WI38 (cell line): Measurements from ENCODE around the gene STAM.

Experiments
- H3K4me3 ChIP-seq: 2 replicates; pipeline ENCODE4 v1.5.1; 2011; ENCODE audit warnings: low read depth, mild to moderate bottlenecking, control low read depth, low read length
- TF ChIP-seq, protein P1 (sequence below): IDR thresholded peaks from 2 replicates; pipeline ENCODE4 v1.5.1; 2012; ENCODE audit warnings: low read depth, mild to moderate bottlenecking, control low read depth, low read length

The STAM gene

DNA sequence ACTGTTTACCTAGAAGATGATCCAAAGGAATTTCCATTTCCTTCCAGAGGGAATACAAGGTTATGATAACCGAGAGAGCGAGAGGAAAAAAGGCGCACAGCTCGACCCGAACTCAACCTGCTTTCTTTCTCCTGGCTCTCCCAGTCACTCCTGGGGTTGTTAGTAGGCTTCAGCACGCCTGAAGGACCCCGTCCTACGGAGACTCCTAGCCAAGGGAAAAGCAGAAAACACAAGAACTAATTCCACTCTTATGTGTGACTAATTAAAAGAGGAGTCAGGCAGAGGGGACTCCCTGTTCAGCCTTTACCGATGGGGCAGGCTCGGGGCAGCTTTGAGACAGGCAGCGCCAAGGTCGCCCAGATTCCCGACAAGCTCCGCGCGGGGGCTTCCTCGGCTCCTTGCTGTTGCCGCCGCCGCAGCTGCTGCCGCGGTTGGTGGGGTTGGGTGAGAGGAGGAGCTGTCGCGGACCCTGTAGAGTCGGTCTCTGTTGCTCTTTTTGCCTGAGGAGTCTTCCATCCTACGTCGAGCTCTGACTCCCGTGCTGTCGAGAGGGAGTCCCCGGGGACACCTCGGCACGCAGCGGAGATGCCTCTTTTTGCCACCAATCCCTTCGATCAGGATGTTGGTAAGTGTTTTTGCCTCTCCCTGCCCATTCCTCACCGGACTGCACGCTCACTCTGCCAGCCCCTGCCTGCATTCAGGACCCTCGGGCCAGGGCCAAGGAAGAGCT lies at the start of gene STAM:
Gene STAM (plus strand): TSS at position 397 of the 730 bp plus-strand sequence. CDS start 189 bp downstream, at position 586.
- H3K4me3 ChIP-seq: peak within 1 kb of the TSS; percentile 87
- TF ChIP-seq, protein P1, sequence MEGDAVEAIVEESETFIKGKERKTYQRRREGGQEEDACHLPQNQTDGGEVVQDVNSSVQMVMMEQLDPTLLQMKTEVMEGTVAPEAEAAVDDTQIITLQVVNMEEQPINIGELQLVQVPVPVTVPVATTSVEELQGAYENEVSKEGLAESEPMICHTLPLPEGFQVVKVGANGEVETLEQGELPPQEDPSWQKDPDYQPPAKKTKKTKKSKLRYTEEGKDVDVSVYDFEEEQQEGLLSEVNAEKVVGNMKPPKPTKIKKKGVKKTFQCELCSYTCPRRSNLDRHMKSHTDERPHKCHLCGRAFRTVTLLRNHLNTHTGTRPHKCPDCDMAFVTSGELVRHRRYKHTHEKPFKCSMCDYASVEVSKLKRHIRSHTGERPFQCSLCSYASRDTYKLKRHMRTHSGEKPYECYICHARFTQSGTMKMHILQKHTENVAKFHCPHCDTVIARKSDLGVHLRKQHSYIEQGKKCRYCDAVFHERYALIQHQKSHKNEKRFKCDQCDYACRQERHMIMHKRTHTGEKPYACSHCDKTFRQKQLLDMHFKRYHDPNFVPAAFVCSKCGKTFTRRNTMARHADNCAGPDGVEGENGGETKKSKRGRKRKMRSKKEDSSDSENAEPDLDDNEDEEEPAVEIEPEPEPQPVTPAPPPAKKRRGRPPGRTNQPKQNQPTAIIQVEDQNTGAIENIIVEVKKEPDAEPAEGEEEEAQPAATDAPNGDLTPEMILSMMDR: no peak

DNA sequence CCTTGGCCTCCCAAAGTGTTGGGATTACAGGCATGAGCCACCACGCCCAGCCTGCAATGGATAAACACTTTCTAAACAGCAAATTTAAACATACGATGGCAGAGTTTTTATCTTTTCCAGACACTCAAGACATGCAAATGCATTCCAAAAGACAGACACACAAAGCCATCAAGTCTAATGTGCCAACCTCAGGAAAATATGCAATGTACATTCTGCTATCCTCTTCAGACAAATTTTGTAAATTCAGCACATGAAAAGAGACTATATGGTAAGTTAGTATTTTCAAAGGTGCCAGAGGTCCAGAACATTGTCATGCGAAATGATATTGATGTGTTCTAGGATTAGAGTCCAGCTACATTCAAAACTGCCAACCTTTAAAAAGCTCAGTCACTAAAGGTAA lies 46.6 kb upstream of the STAM start:
- TF ChIP-seq, protein P1: no peak
- no peak overlapping the region for H3K4me3 ChIP-seq

DNA sequence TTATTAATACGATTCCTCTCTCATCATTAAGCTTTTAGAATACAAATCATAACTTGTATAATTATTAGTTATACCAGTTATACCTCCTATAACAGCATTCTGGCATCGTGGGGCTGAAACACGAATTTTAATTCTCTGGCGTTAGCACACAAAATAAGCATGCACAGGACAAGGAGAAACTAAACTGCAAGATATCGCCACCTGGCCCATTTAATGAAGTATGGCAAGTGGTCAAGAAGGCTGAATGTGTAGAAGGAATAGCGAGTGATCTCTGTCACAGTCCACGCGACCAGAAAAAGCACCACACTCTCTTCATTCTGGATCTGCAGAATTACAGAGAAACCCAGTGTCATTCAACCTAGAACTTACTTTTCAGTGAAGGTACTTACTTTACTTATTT lies 44.9 kb upstream of the STAM start:
- TF ChIP-seq, protein P1: peak; percentile 29; the same call in 1 of the 2 replicates
- no peak overlapping the region for H3K4me3 ChIP-seq

DNA sequence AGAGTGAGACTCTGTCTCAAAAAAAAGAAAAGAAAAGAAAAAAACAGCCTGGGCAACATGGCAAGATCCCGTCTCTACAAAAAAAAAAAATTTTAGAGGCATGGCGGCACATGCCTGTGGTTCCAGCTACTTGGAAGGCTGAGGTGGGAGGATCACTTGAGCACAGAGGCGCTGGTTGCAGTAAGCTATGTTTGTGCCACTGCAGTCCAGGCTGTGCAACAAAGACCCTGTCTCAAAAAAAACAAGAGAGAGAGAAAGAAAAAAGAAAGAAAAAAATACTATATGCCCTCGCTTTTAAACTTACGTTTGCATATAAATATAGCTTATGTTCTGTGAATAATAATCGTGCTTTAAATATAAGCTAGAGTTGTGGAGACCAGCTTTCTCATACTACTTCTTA lies 38.0 kb upstream of the STAM start:
- no peak overlapping the region for H3K4me3 ChIP-seq
- TF ChIP-seq, protein P1: no peak

DNA sequence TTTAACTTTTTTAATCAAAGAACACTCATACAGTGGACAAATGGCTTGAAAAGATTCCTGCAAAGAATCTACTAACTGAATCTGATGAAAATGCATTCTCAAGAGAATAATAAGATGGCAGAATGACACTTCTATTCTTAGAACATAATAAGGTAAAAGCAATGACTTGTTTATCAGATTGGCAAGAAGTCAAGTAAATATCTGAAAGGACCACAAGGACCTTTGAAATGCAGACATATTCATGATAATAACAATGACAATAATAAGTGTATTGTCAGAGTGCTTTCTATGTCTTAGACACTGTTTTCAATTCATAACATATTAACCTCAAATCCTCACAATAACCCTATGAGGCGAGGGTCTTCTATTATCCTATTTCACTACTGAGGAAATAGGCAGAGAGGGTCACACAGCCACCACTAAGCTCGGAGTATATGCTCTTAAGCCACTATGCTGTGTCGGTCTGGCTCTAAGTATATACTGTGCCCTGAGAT lies 37.4 kb upstream of the STAM start:
- TF ChIP-seq, protein P1: no peak
- H3K4me3 ChIP-seq: no peak overlapping the region

DNA sequence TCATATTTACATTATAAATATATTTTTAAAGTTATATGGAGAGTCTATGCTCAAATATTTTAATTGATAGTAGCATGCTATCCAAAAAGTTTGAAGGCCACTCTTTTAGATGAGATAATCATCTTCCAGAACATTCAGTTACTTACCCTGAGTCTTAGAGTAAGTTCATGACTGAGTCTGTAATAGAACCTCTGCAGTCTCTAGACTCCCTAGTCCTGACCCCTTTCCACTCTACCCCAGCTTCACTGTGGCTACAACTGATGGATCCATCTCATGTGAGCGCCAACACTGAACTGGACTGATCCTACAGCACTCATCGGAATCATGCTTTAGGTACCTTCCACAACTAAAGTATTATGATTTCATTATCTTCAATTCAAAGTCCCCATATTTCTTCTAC lies 36.9 kb upstream of the STAM start:
- H3K4me3 ChIP-seq: no peak overlapping the region
- TF ChIP-seq, protein P1: no peak

- no peak overlapping the region for H3K4me3 ChIP-seq
- TF ChIP-seq, protein P1: peak; percentile 49; the same call in 1 of the 2 replicates
Measured at GRCh38 chr10:17607603-17608332, 36.2 kb upstream of the STAM start.
